ENCODE results near the gene C16orf54.
A peak's percentile ranks its signal among the peaks of the same experiment; 100 is the strongest.
"Not testable (repeated sequence)": the region's sequence is repeated elsewhere in the genome, so short reads cannot be mapped to it uniquely, and the experiment has no call there.

The C16orf54 gene, protein sequence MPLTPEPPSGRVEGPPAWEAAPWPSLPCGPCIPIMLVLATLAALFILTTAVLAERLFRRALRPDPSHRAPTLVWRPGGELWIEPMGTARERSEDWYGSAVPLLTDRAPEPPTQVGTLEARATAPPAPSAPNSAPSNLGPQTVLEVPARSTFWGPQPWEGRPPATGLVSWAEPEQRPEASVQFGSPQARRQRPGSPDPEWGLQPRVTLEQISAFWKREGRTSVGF

DNA sequence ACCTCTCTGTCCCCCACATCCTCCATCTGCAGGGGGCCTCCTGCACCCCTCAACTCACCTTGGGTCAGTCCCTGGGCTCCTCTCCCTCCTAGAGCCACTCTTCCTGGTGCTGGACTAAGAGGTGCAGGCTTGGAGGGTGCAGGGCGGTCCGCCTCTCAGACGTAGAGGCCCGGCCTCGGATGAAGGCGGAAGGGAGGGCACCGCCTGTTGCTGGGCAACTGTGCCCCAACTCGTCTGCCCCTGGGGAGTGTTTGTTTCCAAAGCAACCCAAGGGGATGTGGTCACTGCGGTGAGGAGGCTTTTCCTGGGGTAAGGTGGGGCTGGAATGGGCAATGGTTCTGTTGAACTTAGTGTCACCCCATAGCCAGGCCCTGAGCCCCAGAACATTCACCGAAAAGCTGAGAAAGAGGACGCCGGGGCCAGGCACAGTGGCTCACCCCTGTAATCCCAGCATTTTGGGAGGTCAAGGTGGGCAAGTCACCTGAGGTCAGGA is at the start of gene C16orf54:
C16orf54 (minus strand) TSS at position 138 of the 493 bp plus-strand sequence. CDS start 1,039 bp downstream, outside the sequence.
- DNase-seq (ENCODE audit: low read depth): no peak

DNA sequence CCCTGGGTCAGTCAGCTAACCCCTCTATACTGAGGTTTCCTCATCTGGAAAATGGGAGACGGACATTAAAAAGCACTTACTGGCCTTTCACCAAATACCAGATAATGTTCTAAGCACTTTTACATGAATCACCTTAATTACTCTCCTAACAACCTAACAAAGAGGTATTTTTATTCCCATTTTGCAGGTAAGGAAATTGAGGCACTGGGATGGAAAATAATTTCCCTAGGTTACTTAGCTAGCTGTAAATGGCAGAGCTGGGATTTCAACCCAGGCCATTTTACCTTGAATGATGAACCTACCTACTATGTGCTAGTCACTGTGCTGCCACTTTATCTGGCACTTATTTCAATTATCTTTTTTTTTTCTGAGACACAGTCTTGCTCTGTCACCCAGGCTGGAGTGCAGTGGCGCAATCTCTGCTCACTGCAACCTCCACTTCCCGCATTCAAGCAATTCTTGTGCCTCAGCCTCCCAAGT is 48.5 kb upstream of the C16orf54 start:
- DNase-seq (ENCODE audit: low read depth): no peak

DNA sequence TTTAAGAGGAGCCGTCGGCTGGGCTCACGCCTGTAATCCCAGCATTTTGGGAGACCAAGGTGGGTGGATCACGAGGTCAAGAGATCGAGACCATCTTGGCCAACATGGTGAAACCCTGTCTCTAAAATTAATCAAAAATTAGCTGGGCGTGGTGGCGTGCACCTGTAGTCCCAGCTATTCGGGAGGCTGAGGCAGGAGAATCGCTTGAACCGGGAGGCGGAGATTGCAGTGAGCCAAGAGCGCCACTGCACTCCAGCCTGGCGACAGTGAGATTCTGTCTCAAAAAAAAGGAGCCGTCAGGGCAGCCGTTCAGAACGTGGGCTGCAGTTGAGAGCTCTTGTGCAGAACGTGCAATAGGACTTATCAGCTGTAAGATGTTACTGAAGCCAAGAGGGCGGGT is 47.4 kb upstream of the C16orf54 start:
- DNase-seq (ENCODE audit: low read depth): not testable (repeated sequence)

DNA sequence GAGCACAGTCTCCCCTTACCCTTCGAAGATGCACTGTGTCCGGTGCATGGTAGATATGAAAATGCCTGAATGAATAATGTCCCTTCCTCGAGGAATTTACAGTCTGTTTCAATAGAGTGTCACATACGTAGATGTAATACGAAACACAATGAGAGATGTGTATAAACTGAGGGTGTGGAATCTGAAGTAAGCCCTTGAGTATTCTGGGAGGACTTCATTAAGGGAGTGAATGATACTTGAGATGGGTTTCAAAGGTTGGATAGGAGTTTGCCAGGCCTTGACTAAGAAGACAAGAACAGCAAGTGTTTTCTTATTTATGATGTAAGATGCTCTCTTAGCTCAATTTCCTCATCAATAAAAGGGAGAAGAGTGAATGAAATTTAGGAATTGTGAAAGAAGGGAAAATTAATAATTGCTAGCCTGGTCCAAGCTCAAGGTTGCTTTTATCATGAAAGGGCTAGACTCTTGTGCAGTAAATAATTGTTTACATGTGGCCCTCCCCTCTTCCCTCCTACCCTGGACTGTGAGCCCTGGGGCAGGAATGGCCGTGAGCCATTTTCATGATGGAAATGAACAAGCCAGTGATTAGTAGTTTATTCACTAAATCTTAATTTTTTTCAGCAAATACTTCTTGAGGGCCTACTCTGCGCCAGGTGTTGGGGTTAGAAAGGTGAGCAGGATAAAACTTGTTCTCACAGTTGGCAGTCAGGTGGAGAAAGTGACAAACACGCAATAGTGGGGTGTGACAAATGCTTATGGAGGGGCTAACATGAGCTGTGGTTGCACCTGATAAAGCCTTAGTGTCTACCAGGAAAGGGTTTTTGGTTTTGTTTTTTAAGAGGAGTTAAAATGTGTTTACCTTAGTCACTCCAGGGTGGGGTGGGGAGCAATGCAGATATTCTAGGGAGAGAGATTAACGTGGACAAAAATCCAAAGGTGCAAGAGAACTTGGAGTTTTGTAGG is 46.3 kb upstream of the C16orf54 start:
- DNase-seq (ENCODE audit: low read depth): no peak

DNA sequence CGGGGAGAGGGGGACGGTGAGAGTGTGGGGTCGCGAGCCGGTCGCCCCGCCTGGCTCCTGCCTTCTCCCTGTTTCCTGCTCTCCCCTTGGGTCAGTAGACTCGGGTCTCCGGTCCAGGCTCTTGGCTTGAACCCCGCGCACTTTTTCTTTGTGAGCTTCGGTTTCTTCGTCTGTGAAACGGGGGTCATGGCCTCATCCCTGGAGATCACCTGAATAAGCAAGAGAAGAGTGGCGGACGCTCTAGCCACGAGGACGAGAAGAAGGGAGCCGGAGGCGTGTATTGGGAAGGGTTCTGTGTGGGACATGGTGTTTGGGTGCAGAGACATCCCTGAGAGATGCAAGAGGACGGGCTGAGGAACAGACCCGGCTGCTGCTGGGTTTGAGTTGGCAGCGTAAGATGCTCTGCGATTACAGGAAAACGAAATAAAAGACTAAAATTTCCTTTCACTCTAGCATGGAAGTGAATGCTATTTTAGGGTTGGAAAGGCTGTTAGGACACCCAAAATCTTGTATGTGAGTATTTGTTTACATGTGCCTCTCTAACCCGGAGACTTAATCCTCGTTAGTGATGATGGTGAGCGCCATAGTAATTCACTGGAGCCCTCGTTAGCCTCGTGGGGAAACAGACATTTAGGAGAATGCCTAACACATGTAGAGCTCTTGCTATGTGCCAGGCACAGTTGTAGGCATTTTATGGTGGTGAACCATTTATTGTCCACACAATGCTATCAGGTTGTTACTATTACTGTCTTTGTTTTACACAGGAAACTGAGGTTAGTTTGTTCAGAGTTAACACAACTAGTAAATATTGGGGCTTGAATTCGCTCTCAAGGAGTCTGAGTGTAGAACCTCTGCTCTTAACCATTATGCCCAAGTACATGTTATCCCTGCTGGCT is 45.4 kb upstream of the C16orf54 start:
- no peak for DNase-seq (ENCODE audit: low read depth)

DNA sequence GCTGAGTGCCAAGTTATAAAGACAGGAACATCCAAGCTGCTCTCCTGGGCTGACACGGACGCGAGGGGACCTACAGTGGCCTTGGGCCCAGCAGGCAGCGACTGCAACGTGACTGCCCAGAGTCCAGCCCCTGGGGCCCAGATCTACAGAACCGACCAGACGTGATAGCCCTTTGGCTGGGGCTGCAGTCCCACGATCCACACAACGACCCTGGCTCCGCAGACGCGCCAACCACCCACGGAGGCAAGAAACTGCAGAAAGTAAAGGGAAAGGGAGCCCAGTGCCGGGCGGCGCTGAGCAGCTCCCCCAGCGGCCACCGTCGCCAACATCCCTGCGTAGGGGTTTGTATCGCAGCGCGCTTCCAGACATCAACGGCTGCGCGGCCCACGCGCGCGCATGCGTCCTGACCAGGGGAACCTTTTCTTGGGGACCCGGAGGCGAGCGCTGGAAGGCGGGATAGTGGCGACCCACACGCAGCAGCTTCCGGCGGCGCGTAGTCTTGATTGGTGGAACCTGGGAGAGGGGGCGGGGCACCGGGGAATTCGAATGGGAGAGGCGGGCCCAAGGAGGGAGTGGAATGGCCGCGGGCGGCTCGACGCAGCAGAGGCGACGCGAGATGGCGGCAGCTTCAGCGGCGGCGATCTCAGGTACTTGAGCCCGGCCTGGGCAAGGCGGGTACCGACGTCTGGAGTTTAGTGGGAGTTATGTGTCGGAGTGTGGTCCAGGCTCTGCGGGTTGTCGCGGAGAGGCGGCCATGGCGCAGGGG is 44.6 kb upstream of the C16orf54 start, which contains the start of gene KIF22:
KIF22 (plus strand) TSS at position 569 of the 766 bp plus-strand sequence; CDS start at position 578, 9 bp downstream.
- DNase-seq (ENCODE audit: low read depth): peak; percentile 96

DNA sequence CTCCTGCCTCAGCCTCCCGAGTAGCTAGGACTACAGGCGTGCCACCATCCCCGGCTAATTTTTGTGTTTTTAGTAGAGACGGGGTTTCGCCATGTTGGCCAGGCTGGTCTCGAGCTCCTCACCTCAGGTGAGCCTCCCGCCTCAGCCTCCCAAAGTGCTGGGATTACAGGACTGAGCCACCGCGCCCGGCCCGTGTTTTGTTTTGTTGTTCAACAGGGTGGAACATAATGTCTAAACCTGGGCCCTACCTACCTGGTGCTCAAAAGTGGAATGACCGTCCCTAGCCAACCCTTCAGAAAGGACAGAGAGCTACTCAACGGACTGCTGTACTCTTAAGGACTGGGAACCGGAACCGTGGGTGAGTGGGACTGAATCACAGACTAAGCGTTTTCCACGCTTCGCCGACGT is 44.0 kb upstream of the C16orf54 start:
- no peak for DNase-seq (ENCODE audit: low read depth)

DNA sequence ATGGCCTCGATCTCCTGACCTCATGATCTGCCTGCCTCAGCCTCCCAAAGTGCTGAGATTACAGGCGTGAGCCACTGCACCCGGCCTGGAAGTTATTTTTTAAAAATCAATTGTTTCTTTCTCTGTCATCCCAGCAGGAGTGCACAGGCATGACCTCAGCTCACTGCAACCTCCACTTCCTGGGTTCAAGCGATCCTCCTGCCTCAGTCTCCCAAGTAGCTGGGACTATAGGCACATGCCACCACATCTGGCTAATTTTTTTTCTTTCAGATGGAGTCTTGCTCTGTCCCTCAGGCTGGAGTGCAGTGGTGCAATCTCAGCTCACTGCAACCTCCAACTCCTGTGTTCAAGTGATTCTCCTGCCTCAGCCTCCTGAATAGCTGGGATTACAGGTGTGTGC is 41.4 kb upstream of the C16orf54 start:
- not testable (repeated sequence) for DNase-seq (ENCODE audit: low read depth)

DNA sequence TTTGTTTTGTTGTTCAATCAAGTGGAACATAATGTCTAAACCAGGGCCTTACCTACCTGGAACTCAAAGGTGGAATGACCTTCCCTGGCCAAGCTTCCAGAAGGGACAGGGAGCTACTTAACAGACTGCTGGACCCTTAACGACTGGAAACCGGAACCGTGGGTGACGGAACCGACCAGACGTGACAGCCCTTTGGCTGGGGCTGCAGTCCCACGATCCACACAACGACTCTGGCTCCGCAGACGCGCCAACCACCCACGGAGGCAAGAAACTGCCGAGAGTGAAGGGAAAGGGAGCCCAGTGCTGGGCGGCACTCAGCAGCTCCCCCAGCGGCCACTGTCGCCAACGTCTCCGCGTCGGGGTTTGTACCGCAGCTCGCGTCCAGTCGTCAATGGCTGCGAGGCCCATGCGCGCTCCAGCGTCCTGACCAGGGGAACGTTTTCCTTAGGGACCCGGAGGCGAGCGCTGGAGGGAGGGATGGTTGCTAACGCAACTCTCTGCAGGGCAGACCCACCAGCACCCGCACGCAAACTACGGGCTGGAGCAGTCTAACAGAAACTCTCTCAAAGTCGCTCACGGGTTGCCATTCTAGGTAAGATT is 39.2 kb upstream of the C16orf54 start:
- no peak for DNase-seq (ENCODE audit: low read depth)

DNA sequence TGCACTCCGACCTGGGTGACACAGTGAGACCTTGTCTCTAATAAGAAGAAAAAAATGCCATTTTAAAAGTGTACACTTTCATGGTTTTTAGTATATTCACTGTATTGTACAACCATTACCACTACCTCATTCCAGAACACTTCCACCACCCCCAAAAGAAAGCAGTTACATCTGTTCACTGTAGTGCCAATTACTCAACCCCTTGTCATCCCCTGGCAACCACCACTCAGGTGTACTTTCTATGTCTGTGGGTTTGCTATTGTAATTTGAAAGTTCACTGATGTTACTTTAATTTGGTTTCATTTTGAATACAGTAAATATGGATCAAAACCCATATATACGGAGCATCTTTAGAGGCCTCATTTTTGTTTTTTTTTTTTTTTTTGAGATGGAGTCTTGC is 38.4 kb upstream of the C16orf54 start:
- no peak for DNase-seq (ENCODE audit: low read depth)

DNA sequence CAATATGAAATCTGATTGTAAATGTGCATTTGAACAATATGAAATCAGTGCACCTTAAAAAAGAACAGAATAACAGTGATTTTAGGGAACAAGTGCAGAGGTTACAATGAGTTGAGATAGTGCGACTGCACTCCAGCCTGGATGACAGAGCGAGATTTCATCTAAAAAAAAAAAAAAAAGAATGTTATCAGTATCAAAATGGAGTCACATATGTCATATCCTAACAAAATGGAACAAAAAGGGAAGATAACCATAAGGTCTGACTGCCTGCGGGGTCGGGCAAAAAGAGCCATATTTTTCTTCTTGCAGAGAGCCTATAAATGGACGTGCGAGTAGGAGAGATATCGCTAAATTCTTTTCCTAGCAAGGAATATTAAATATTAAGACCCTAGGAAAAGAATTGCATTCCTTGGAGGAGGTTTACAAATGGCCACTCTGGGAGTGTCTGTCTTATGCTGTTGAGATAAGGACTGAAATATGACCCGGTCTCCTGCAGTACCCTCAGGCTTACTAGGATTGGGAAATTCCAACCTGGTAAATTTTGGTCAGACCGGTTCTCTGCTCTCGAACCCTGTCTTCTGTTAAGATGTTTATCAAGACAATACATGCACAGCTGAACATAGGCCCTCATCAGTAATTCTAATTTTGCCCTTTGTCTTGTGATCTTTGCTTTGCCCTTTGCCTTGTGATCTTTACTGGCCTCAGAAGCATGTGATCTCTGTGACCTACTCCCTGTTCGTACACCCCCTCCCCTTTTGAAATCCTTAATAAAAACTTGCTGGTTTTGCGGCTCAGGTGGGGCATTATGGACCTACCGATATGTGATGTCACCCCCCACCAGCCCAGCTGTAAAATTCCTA is 37.5 kb upstream of the C16orf54 start:
- DNase-seq (ENCODE audit: low read depth): not testable (repeated sequence)

DNA sequence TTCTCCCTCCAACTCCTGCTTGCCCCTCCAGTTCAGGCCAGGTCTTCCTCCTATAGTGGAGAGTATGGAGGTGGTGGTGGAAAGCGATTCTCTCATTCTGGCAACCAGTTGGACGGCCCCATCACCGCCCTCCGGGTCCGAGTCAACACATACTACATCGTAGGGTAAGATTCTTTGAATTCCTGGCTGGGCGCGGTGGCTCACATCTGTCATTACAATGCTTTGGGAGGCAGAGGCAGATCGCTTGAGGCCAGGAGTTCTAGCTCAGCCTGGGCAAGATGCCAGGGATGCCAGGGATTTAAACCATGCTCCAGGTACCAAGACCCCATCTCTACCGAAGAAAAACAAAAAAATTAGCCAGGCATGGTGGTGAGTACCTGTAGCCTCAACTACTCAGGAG is 33.7 kb upstream of the C16orf54 start:
- DNase-seq (ENCODE audit: low read depth): no peak

DNA sequence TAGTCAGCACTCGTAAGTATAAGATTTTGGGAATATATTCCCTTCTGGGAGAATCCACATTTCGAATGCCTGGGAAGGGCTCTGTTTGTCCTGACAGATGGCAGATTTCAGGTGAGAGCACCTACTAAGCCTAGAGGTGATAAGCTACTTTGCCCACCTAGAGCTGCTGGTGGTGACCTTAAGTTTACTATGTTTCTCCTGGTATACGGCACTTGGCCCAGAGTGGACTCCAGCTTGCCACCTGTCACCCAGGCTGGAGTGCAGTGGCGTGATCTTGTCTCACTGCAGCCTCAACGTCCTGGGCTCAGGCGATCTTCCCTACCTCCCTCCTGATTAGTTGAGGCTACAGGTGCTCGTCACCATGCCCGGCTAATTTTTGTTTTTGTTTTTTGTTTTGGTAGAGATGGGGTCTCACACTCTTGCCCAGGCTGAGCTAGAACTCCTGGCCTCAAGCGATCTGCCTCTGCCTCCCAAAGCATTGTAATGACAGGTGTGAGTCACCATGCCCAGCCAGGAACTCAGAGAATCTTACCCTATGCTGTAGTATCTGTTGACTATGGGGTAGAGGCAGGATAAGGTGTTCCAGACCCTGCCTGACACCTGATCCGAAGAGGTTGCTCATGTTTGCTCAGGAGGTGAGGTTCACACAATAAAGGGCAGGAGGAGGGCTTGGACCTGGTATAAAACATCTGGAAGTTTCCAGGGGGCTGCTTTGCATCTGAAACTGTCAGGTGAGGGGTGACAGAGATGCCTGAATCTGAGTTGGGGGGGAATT is 32.0 kb upstream of the C16orf54 start, which contains the start of gene ZG16:
ZG16 (plus strand) TSS at position 681 of the 775 bp plus-strand sequence. CDS start 1,011 bp downstream, outside the sequence.
- no peak for DNase-seq (ENCODE audit: low read depth)

DNA sequence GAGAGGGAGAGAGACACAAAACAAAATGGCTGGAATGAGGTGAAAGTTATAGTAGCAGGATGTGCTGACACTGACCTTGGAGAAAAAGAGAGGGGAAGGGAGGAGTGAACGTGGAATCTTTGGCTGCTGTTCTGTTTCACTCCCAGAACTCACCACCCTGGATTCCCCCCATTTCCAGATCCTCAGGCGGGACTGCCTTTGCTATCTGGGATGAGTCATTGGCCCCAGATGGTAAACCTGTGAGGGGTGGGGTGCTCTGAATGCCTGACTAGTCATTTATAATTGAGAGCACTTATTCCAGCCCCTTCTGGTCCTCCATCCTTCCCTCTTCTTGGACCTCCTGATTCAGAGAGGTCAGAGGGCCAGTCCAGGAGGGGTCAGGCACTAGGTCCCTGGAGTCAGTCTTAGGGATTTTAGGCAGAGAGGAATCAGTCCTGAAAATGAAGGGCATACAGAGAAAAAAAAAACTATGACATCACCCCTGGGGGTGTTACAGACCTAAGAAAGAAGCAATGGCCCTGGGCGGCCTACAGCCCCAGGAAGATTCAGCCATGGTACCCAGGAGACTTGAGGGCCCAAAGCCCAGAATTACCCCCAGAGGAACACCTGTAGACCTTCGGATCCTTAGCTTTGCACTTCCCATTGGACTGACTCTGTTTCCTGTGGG is 30.1 kb upstream of the C16orf54 start:
- no peak for DNase-seq (ENCODE audit: low read depth)

DNA sequence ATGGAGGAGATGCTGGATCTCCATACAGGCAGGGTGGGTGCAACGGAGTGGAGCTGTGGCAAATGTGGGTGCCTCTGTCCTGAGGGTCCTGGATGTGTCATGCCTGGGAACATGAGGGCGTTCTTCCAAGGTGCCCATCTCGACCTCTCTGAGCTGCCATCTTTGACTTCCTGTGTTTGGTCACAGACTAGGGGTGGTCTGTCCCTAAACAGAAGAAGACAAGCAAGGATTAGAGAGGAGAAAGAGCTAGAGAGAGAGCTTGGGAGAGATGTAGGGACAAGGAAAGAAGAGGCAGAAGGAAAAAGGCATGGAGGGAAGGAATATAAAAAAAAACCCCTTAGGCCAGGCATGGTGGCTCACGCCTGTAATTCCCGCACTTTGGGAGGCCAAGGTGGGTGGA is 28.9 kb upstream of the C16orf54 start:
- DNase-seq (ENCODE audit: low read depth): no peak

DNA sequence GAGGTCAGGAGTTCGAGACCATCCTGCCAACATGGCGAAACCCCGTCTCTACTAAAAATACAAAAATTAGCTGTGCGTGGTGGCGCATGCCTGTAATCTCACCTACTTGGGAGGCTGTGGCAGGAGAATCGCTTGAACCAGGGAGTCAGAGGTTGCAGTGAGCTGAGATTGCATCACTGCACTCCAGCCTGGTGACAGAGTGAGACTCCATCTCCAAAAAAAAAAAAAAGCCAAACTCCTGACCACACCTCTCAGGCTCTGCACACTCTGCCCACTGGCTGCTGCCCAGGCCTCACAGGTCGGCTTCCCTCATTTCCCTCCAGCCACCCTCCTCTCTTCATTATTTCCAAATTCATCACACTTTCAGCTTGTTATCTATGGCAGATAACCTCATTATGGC is 26.5 kb upstream of the C16orf54 start:
- not testable (repeated sequence) for DNase-seq (ENCODE audit: low read depth)

DNA sequence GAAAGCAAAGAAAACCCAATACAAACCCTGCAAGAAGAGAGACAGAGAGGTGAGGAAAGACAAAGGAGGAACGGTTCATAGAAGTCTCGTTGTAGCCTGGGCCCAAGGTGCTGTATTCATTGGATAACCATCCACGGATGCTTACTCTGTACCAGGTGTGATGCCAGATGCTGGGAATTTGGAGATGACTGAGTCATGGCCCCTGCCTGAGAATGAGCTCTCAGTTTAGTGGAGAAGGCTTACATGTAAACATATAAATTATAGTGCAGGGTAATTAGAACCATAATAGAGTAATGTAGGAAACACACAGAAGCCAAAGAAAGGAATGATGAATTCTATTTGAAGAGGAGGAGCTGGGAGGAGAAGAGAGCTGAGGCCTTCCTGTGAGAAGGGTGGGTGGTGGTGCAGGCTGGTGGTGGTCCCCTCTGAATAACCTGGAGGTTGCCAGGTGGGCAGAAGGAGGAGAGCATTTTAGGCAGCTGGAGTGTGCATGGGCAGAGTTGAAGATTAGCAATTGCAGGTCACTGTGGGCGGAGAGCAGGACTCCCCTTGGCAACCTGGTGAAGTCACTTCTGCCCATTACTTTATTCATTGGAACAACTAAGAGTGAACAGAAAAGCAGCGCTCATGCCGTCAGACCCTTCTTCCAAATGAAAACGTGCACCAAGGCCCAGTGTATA is 24.6 kb upstream of the C16orf54 start:
- no peak for DNase-seq (ENCODE audit: low read depth)

All from HS-27A (cell line).